Measurements from ENCODE around the gene MYMX.

DNA sequence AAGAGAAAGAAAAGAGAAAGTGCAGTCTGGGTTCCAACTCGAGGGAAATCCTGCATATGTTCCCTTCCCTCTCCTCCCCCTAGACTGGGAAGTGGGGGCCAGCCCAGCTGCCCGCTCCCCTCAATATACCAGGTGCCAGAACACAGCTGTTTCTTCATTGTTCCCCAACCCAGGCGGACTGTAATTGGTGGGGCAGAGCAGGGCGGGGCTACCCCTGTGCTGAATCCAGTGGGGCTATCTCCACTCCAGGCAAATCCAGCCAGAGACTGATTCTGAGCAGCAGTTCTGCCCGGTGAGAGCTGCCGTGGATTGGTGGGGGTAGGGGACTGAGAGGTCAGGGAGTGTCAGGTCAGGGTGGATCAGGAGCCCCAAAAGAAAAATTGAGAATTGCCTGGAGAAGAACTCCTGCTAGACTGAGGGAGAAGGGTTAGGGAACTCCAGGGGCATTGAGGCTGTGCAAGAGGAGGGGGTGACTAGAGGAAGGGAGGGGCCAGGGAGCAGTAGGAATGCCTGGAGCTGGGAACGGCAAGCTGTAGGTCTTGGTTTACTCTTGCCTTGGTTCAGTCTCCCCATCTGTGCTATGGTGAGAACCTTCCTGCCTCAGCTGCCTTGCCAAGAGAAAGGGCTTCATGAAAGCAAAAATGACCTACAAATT, at the start of gene MYMX:
- TF ChIP-seq CTCF (IDR thresholded peaks at IDR 0.05) = no peak
- TF ChIP-seq POLR2A (IDR thresholded peaks at IDR 0.05) = no peak

All from esophagus squamous epithelium (tissue), 4 donors.